ENCODE data around the gene DTNBP1. TPM values are rescaled to one million over a fixed set of nuclear protein-coding genes. Genes with fewer than 3 reads are reported as not detected.

The DTNBP1 gene
- total and polyA plus RNA-seq, 2 donors (not counting 1 experiment from before 2014, with no cell fraction given) = 9.9 to 13.6 TPM

DNA sequence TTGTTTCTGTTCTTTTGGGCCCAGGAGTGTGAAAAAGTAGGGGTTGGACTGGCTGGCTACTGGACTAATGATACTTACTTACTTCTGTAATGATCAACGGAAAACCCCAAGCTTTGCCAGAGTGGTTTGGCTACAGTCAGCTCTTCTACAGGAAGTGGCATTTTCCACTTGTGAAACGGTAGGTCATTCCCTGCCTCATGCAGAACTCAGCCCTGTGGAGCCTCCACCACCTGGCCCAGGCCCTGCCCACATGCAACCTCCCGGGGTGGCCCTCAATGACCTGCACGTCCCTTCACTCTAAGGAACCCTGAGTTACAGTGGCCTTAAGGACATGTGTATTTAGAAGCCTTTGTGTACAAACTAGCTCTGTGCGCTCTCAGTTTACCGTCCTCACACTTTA lies 140.4 kb downstream of the DTNBP1 start:
- Histone ChIP-seq H3K4me2 (ENCODE audit: extremely low read depth, insufficient read depth, low read length) (no peak overlapping the region), H3K4me1 (ENCODE audit: control insufficient read depth, extremely low read depth, insufficient read depth, low read length) (no peaks in the 10 kb centered on the region), H2AFZ (ENCODE audit: low read length) (no peak overlapping the region), H3K4me3 (replicated peaks in 1 of 4; ENCODE audit: control extremely low read depth in 1 of 4, insufficient read depth in 1 of 4, low read depth in 3 of 4, low read length in 4 of 4) (no peak overlapping the region), H3K79me2 (ENCODE audit: control insufficient read depth, insufficient read depth, low read length) (no peaks in the 10 kb centered on the region), H3K9ac (ENCODE audit: insufficient read depth, low read length) (no peak overlapping the region), H3K36me3 (ENCODE audit: control insufficient read depth, insufficient read depth, low read length) (peaks cover 8% of the 10 kb centered on the region), H4K20me1 (ENCODE audit: control insufficient read depth, extremely low read depth, insufficient read depth, low read length) (no peaks in the 10 kb centered on the region), H3K27me3 (ENCODE audit: control insufficient read depth, insufficient read depth, low read length) (no peaks in the 10 kb centered on the region), H3K27ac (ENCODE audit: insufficient read depth, low read length) (no peak overlapping the region), H3K9me3 (ENCODE audit: control insufficient read depth, insufficient read depth, low read depth, low read length) (no peaks in the 10 kb centered on the region)
- DNase-seq (ENCODE audit: low read depth in 2 of 2) = peak in 1 of 2 donors; percentile 40
- TF ChIP-seq, protein P1, sequence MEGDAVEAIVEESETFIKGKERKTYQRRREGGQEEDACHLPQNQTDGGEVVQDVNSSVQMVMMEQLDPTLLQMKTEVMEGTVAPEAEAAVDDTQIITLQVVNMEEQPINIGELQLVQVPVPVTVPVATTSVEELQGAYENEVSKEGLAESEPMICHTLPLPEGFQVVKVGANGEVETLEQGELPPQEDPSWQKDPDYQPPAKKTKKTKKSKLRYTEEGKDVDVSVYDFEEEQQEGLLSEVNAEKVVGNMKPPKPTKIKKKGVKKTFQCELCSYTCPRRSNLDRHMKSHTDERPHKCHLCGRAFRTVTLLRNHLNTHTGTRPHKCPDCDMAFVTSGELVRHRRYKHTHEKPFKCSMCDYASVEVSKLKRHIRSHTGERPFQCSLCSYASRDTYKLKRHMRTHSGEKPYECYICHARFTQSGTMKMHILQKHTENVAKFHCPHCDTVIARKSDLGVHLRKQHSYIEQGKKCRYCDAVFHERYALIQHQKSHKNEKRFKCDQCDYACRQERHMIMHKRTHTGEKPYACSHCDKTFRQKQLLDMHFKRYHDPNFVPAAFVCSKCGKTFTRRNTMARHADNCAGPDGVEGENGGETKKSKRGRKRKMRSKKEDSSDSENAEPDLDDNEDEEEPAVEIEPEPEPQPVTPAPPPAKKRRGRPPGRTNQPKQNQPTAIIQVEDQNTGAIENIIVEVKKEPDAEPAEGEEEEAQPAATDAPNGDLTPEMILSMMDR (conservative IDR thresholded peaks at IDR 0.05 in 1 of 2, IDR thresholded peaks at IDR 0.05 in 1 of 2; ENCODE audit: low read depth in 1 of 2, low read length in 2 of 2) = no peak
- no peak for TF ChIP-seq EZH2 (IDR thresholded peaks at IDR 0.05; ENCODE audit: low read length, missing control alignments)

DNA sequence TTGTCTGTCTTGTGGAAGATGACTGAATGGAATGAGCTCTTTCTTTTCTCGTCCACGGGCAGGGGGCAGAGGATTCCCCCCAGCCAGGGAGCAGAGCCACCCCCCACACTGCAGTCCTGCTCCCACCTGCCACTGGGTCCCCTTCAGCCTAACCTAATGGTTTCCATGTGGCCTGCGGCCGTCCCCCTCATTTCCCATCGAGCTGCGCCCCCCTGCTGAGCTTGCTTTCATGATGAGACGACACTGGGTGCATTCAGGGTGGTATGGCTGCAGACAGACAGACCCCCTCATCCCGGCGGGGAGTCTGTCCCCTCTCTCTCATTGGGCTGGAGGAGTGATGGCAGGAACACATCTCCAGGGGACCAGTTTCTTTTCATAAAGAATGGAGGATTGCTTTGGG lies 140.8 kb downstream of the DTNBP1 start:
- H3K9ac ChIP-seq (ENCODE audit: insufficient read depth, low read length) = no peak overlapping the region
- H3K9me3 ChIP-seq (ENCODE audit: control insufficient read depth, insufficient read depth, low read depth, low read length) = no peaks in the 10 kb centered on the region
- H3K79me2 ChIP-seq (ENCODE audit: control insufficient read depth, insufficient read depth, low read length) = no peaks in the 10 kb centered on the region
- H3K36me3 ChIP-seq (ENCODE audit: control insufficient read depth, insufficient read depth, low read length) = peaks cover 8% of the 10 kb centered on the region
- TF ChIP-seq, protein P1 (conservative IDR thresholded peaks at IDR 0.05 in 1 of 2, IDR thresholded peaks at IDR 0.05 in 1 of 2; ENCODE audit: low read depth in 1 of 2, low read length in 2 of 2) = no peak
- no peak for TF ChIP-seq EZH2 (IDR thresholded peaks at IDR 0.05; ENCODE audit: low read length, missing control alignments)
- no peak overlapping the region for H2AFZ ChIP-seq (ENCODE audit: low read length)
- H3K27me3 ChIP-seq (ENCODE audit: control insufficient read depth, insufficient read depth, low read length) = no peaks in the 10 kb centered on the region
- DNase-seq (ENCODE audit: low read depth in 2 of 2) = no peak
- H3K27ac ChIP-seq (ENCODE audit: insufficient read depth, low read length) = no peak overlapping the region
- no peak overlapping the region for H3K4me2 ChIP-seq (ENCODE audit: extremely low read depth, insufficient read depth, low read length)
- no peak overlapping the region for H3K4me3 ChIP-seq (replicated peaks in 1 of 4; ENCODE audit: control extremely low read depth in 1 of 4, insufficient read depth in 1 of 4, low read depth in 3 of 4, low read length in 4 of 4)
- no peaks in the 10 kb centered on the region for H3K4me1 ChIP-seq (ENCODE audit: control insufficient read depth, extremely low read depth, insufficient read depth, low read length)
- H4K20me1 ChIP-seq (ENCODE audit: control insufficient read depth, extremely low read depth, insufficient read depth, low read length) = no peaks in the 10 kb centered on the region

DNA sequence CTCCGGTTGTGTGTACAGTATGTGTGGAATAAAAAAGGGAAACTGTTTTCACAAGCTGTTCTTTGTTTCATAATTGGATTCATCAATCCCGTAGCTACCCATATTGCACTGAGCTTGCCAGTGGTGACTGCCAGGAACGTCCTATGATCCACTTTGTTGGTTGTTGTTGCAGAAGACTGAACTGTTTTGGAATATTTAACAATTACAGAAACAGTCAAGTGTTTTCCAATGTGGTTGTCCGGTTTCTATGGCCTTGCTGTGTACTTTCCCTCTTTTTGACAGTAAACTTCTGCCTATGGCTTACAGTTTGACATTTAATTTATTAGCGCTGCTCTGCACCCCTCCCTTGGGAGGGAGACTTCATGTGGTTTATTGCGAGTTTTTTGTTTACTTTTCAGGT lies 141.2 kb downstream of the DTNBP1 start:
- H3K36me3 ChIP-seq (ENCODE audit: control insufficient read depth, insufficient read depth, low read length) = peaks cover 8% of the 10 kb centered on the region
- no peak overlapping the region for H3K27ac ChIP-seq (ENCODE audit: insufficient read depth, low read length)
- no peak overlapping the region for H3K4me3 ChIP-seq (replicated peaks in 1 of 4; ENCODE audit: control extremely low read depth in 1 of 4, insufficient read depth in 1 of 4, low read depth in 3 of 4, low read length in 4 of 4)
- H3K4me2 ChIP-seq (ENCODE audit: extremely low read depth, insufficient read depth, low read length) = no peak overlapping the region
- no peaks in the 10 kb centered on the region for H3K4me1 ChIP-seq (ENCODE audit: control insufficient read depth, extremely low read depth, insufficient read depth, low read length)
- no peaks in the 10 kb centered on the region for H4K20me1 ChIP-seq (ENCODE audit: control insufficient read depth, extremely low read depth, insufficient read depth, low read length)
- TF ChIP-seq EZH2 (IDR thresholded peaks at IDR 0.05; ENCODE audit: low read length, missing control alignments) = no peak
- TF ChIP-seq, protein P1 (conservative IDR thresholded peaks at IDR 0.05 in 1 of 2, IDR thresholded peaks at IDR 0.05 in 1 of 2; ENCODE audit: low read depth in 1 of 2, low read length in 2 of 2) = no peak
- no peak for DNase-seq (ENCODE audit: low read depth in 2 of 2)
- H3K9me3 ChIP-seq (ENCODE audit: control insufficient read depth, insufficient read depth, low read depth, low read length) = no peaks in the 10 kb centered on the region
- H3K9ac ChIP-seq (ENCODE audit: insufficient read depth, low read length) = no peak overlapping the region
- no peaks in the 10 kb centered on the region for H3K27me3 ChIP-seq (ENCODE audit: control insufficient read depth, insufficient read depth, low read length)
- no peaks in the 10 kb centered on the region for H3K79me2 ChIP-seq (ENCODE audit: control insufficient read depth, insufficient read depth, low read length)
- no peak overlapping the region for H2AFZ ChIP-seq (ENCODE audit: low read length)
